ENCODE measurements around the gene AATK.
"Not testable (repeated sequence)": the region's sequence is repeated elsewhere in the genome, so short reads cannot be mapped to it uniquely, and the experiment has no call there.

Gene AATK

GRCh38 chr17:81093619-81094508, 72.2 kb downstream of the AATK start:
- no peak for DNase-seq (ENCODE audit: low read depth in 2 of 3, low spot score in 1 of 3)

- no peak for DNase-seq (ENCODE audit: low read depth in 2 of 3, low spot score in 1 of 3)
These were observed 73.4 kb downstream of the AATK start for GRCh38 chr17:81092518-81093095.

DNA sequence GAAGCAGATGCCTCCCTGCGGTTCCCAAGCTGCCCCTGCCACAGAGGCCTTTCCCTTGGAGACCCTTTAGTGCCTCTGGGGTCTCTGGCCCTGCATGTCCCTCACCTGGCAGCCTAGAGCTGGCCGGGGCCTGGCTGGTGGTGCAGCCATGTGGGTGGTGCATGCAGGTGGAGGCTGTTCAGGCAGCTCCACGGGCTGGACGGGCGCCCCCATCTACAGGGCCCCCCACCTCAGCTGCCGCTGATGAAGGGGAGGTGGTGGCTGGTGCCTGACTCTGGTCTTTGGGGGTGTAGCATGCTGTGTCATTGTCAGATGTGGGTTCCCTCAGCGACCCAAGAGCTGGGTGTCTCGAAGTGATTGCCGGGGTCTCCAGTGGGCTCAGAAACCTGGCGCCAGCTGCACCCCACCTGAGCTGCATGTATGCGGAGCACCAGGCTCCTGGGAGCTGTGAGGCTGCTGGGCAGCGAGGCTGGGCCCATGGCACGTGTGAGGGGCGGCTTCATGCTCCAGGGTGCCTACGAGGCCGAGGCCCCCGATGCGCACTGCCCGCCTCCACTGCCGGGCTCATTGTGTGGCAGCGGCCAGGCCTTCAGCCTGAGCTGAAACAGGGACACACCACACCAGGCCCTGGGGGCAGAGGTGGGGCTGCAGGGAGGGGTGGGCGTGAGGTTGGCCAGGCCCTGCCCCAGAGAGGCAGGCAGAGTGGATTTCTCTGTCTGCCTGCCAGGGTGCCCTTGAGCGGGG, 74.1 kb downstream of the AATK start:
- no peak for DNase-seq (ENCODE audit: low read depth in 2 of 3, low spot score in 1 of 3)

- no peak for DNase-seq (ENCODE audit: low read depth in 2 of 3, low spot score in 1 of 3)
These were observed 74.9 kb downstream of the AATK start for GRCh38 chr17:81091154-81091553.

GRCh38 chr17:81090361-81091136, 75.5 kb downstream of the AATK start:
- DNase-seq (ENCODE audit: low read depth in 2 of 3, low spot score in 1 of 3) = no peak

DNA sequence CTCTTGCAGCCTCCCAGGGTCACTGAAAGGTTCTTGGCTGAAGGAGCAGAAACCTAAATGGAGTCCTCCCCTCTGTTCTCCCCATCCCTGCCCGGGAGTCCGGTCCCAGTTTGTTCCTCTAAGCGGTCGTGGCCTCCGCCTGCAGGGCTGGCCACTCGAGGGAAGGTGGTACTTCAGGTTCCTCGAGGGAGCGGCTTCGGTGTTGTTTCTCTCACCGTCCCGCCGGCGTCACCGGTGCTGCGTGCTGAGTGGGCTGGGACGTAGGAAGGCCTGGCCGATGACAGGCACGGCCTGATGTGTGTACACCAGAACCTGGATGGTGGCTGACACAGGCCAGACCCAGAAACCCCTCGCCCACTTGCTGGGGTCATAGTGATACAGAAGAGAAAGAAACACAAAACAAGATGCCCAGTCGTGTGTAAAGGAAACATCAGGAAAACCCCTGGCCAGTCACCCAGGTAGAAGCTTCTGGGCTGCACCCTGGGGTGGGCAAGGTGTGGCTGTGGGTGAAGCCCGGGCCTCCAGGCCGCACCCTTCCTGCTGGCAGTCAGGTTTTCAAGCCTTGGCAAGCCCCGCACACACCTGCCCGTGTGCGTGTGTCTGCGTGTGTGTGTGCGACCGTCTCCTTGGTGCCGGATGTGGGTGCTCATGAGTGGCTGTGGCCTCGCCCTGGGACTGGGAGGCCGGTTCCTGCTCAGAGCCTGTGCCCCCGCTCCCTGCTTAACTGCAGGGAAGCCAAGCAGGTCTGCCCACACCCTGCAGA, 79.1 kb downstream of the AATK start:
- no peak for DNase-seq (ENCODE audit: low read depth in 2 of 3, low spot score in 1 of 3)

GRCh38 chr17:81085420-81085911, 80.6 kb downstream of the AATK start:
- no peak for DNase-seq (ENCODE audit: low read depth in 2 of 3, low spot score in 1 of 3)

DNA sequence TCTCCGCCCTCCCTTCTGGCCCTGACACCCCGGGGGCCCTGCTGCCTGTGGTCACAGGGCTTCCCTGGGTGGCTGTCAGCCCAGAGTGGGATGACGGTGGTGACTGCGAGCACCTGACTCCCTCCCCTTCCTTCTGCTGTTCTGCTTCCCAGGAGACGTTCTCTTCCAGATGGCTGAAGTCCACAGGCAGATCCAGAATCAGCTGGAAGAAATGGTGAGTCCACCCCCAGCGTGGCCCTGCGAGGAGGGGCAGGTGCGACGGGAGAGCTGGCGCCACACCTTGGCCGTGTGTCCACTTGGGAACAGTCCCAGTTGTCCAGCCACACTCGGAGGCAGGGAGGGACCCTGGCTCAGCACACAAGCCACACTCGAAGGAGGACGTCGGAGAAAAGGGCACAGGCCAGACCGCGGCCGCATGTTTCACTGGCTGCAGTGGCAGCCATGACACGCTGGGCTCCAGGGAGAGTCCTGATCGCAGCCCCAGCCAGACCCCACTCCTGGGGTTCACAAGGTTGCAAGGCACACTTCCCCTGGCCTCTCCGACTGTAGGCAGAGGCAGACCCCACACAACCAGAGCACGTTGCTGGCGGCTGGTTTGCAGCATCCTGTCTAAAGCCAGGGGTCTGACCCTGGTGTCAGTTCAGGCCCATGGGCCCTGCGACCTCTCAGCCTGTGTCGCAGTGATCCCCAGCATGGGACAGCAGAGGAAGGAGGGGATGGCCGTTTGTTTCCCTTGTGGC, 81.2 kb downstream of the AATK start:
- no peak for DNase-seq (ENCODE audit: low read depth in 2 of 3, low spot score in 1 of 3)

DNA sequence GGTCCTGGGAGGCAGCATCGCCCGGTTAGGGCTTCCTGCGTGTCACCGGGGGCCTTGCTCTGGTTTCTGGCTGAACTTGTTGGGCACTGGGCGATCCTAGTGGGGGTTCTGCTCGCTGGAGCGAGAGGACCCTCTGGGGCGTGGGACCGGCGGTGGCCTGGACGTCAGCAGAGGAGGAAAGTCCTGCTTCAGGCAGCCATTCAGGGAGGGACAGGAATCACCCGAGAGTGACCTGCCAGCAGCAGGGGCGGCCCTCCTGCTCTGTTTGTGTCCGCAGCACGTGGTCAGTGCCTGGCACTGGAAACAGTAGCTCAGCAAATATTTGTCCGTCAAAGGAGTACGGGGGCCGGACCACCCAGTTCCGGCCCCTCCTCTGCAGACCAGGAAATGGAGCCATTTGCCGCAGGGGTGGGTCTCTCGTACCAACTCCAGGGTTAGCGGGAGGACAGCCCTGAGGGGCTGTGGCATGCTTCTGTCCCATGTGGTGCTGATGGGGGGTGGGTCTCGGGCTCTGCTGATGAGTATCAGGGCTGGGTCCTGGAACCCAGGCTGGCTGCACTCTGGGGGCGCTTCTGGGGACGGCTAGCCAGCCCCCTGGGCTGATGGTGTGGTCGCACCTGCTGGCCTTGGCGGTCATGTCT, 82.8 kb downstream of the AATK start:
- DNase-seq (ENCODE audit: low read depth in 2 of 3, low spot score in 1 of 3) = no peak

GRCh38 chr17:81082177-81083073, 83.6 kb downstream of the AATK start:
- DNase-seq (ENCODE audit: low read depth in 2 of 3, low spot score in 1 of 3) = no peak

DNA sequence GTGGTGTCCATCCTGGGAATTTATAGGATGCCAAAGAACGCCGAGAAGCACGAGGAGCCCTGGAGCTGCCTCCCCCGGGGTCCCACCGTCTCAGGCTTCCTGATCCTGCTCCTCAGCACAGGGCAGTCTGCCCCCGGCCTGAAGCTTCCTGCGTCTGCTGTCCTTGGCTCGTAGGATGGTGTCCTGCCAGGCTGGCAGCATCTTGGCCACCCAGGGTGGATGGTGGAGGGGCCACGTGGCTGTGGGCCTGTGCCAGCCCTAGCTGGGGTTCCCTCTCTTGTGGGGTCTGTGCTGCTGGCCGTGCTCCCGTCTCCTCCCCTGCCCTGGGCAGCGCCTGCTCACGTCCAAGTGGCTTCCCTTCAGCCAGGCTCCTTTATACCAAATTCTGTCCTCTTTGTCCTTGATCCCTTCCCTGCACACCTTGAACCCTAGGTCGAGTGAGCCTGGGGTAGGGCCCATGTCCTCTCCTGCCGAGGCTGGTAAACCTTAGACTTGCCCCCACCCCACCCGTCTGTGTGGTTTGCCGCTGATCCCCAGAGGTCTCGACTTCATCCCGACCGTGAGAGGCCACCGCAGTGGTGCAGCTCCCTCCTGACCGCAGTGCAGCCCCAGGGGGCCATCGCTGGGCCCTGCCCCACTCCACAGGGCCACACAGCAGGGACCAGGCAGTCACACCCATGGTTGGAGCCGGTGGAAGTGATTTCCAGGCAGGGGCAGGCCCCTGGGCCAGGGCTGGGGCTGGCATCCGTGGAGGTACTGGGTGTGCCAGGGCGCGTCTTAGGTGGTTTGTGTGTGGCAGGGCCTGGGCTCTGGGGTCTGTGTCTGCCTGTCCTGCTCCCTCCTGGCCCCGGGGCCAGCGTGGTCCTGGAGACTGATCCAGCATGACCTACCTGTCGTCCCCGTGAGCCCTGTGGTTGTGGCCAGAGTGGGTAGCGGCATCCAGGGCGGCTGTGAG, 84.5 kb downstream of the AATK start:
- DNase-seq (ENCODE audit: low read depth in 2 of 3, low spot score in 1 of 3) = no peak

DNA sequence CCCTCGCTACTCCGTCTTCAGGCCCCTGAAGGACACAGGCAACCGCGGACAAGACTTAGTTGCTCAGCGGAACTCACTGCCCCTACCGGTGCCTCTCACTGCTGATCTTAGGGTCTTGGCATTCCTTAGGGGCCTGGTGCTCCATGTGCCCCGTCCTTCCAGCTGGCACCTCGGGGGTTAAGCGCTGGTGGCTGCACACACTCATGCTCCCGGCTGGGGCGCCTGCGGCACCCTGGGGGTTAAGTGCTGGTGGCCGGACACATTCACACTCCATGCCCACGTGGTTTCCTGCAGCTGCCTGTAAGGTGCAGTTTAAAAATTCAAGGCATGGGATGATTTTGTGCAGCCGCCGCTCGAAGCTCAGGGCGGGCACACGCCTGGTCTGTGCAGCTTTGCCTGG, 86.0 kb downstream of the AATK start:
- DNase-seq (ENCODE audit: low read depth in 2 of 3, low spot score in 1 of 3) = no peak

DNA sequence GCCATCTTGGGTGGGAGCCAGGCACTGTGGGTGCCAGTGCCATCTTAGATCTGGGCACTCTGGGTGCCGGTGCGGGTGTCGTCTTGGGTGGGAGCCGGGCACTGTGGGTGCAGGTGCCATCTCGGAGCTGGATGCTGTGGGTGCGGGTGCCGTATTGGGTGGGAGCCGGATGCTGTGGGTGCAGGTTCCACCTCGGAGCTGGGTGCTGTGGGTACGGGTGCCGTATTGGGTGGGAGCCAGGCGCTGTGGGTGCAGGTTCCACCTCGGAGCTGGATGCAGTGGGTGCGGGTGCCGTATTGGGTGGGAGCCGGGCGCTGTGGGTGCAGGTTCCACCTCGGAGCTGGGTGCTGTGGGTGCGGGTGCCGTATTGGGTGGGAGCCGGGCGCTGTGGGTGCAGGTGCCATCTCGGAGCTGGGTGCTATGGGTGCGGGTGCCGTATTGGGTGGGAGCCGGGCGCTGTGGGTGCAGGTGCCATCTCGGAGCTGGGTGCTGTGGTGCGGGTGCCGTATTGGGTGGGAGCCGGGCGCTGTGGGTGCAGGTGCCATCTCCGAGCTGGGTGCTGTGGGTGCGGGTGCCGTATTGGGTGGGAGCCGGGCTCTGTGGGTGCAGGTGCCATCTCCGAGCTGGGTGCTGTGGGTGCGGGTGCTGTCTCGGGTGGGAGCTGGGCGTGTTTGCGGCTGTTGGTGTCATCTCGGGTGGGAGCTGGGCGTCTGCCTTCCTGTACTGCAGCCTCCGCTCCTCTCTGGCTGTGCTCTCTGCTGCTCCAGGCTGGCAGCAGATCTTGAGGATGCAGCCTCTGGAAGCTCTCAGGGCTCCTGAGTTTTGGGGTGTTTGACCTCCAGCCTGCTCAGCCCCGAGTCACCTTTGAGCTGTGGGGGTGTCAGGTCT, 87.8 kb downstream of the AATK start:
- DNase-seq (ENCODE audit: low read depth in 2 of 3, low spot score in 1 of 3) = not testable (repeated sequence)

DNA sequence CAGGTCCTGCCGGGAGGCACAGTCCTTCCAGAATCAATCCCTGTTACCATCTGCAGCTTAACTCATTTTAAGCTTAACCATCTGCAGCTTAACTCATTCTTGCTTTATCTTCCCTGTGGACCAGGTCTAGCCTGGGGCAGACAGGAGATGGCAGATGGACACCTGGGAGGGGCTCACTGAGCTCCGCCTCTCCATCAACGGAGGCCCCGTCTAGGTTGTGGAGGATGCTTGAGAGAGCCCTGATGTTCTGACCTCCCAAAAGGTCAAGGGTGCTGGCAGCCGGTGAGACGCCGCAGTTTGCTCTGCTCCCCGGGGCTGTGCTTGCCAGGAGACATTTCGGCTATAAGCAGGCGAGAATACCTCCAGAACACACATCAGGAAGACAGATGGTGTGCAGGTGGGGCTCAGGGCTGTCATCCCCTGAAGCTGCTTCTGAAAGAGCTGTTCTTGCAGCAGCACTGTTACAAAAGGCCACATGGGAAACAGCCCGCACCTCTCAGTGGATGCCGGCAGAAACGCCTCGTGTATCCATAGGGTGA, 89.8 kb downstream of the AATK start:
- DNase-seq (ENCODE audit: low read depth in 2 of 3, low spot score in 1 of 3) = no peak

- no peak for DNase-seq (ENCODE audit: low read depth in 2 of 3, low spot score in 1 of 3)
These were observed 90.7 kb downstream of the AATK start for GRCh38 chr17:81075307-81075706.

DNA sequence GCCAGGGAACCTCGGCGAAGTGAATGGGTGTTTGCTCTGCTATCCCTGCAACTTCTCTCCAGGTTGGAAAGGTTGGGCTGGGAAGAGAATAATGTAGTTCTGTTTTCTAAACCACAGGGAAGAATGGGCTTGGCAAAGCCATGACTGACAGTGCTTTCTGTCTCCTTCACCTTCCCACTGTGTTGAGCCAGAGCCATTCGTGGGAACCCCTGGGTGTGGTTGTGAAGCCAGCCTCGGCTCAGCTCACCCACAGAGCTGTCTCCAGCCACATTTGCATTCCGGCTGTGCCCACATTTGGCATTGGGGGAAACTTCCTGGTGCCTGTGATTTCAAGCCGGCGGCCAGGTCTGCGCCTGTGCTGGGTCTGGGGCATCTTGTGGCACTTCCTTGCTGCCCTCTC, 91.1 kb downstream of the AATK start:
- no peak for DNase-seq (ENCODE audit: low read depth in 2 of 3, low spot score in 1 of 3)

All from stimulated activated CD4-positive, alpha-beta T cell treated with anti-CD3 and anti-CD28 coated beads, Interleukin-12 subunit alpha, Interleukin-12 subunit beta, amount 100 ng/mL, for 48 hours (primary cell).